GM18870 (cell line): ENCODE measurements around the gene GPATCH1.

Experiments used
- ATAC-seq: cut with Tn5 transposase; IDR thresholded peaks from one replicate; pipeline ENCODE4 v1.9.1; 2021; ENCODE audit warnings: moderate library complexity; ENCODE audit not compliant: unreplicated experiment

The GPATCH1 gene

GRCh38 chr19:33063753-33064457 is 17.1 kb upstream of the GPATCH1 start:
- ATAC-seq: no peak

- ATAC-seq: no peak
These were observed 16.6 kb upstream of the GPATCH1 start for GRCh38 chr19:33064458-33064791.

GRCh38 chr19:33064792-33065550 is 16.0 kb upstream of the GPATCH1 start, which contains the start of gene RHPN2:
TSS of gene RHPN2 (minus strand) at chr19:33064888. CDS start at chr19:33064852, 36 bp downstream.
- ATAC-seq: no peak

GRCh38 chr19:33066543-33066942 is 14.4 kb upstream of the GPATCH1 start:
- ATAC-seq: no peak

- no peak for ATAC-seq
These were observed 13.9 kb upstream of the GPATCH1 start for GRCh38 chr19:33067121-33067520.

GRCh38 chr19:33071887-33072286 is 9.1 kb upstream of the GPATCH1 start:
- ATAC-seq: no peak

- no peak for ATAC-seq
These were observed 5.5 kb upstream of the GPATCH1 start for GRCh38 chr19:33075519-33075918.

GRCh38 chr19:33085570-33086128 is 4.7 kb downstream of the GPATCH1 start:
- no peak for ATAC-seq

- no peak for ATAC-seq
These were observed 6.0 kb downstream of the GPATCH1 start for GRCh38 chr19:33086955-33087354.

GRCh38 chr19:33089010-33089409 is 8.0 kb downstream of the GPATCH1 start:
- no peak for ATAC-seq

- no peak for ATAC-seq
These were observed 9.2 kb downstream of the GPATCH1 start for GRCh38 chr19:33090179-33090578.

- ATAC-seq: no peak
These were observed 12.6 kb downstream of the GPATCH1 start for GRCh38 chr19:33093420-33094210.

- ATAC-seq: no peak
These were observed 13.6 kb downstream of the GPATCH1 start for GRCh38 chr19:33094436-33095067.

GRCh38 chr19:33096005-33096404 is 15.0 kb downstream of the GPATCH1 start:
- no peak for ATAC-seq

- ATAC-seq: no peak
These were observed 17.1 kb downstream of the GPATCH1 start for GRCh38 chr19:33098055-33098534.

GRCh38 chr19:33100894-33101644 is 20.1 kb downstream of the GPATCH1 start:
- no peak for ATAC-seq

- ATAC-seq: no peak
These were observed 21.9 kb downstream of the GPATCH1 start for GRCh38 chr19:33102893-33103292.

- ATAC-seq: no peak
These were observed 27.2 kb downstream of the GPATCH1 start for GRCh38 chr19:33108161-33108560.

- no peak for ATAC-seq
These were observed 29.3 kb downstream of the GPATCH1 start for GRCh38 chr19:33110137-33110910.
